DMS153 (cell line): ENCODE results near the gene TMEM39B.
A peak's percentile ranks its signal among the peaks of the same experiment; 100 is the strongest.
"Not testable (repeated sequence)": the region's sequence is repeated elsewhere in the genome, so short reads cannot be mapped to it uniquely, and the experiment has no call there.

Experiments used
- DNase-seq: peaks from one replicate; lab custom pipeline; 2025; lab: John Stamatoyannopoulos, UW

Gene TMEM39B

DNA sequence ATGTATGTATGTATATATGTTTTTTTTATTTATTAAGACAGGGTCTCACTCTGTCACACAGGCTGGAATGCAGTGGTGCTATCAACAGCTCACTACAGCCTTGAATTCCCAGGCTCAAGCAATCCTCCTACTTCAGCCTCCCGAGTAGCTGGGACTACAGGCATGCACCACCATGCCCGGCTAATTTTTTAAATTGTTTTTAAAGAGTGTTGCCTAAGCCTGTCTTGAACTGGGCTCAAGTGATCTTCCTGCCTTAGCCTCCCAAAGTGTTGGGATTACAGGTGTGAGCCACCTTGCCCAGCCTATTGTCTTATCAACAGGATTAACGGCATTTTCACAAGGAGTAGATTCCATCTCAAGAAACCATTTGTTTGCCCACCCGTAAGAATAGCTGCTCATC is 40.7 kb downstream of the TMEM39B start:
- not testable (repeated sequence) for DNase-seq

DNA sequence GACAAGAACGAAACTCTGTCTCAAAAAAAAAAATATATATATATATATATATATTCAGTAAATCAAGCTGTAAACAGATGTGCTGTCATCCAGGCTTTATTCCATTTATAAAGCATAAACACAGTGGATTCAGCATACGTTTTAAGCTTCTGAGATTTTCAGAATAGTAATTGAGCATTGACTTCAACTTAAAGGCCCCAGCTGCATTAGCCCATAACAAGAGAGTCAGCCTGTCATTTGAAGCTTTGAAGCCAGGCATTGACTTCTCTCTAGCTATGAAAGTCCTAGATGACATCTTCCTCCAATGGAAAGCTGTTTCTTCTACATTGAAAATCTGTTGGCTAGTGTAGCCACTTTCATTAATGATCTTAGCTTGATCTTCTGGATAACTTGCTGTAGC is 41.7 kb downstream of the TMEM39B start:
- DNase-seq = no peak

- no peak for DNase-seq
Observed at GRCh38 chr1:32115496-32115895, 42.8 kb downstream of the TMEM39B start.

- DNase-seq = no peak
Observed at GRCh38 chr1:32116531-32116930, 43.8 kb downstream of the TMEM39B start.

GRCh38 chr1:32122151-32122550 is 49.4 kb downstream of the TMEM39B start:
- DNase-seq = no peak

DNA sequence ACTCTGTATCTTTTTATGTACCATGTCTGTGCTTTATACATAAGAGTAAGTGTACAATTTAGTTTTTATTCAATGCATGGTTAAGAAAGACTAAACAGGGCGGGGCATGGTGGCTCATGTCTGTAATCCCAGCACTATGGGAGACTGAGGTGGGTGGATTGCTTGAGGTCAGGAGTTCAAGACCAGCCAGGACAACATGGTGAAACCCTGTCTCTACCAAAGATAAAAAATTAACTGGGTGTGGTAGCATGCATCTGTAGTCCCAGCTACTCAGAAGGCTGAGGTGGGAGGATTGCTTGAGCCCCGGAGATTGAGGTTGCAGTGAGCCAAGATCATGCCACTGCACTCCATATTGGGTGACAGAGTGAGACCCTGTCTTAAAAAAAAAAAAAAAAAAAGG is 50.6 kb downstream of the TMEM39B start:
- DNase-seq = not testable (repeated sequence)

DNA sequence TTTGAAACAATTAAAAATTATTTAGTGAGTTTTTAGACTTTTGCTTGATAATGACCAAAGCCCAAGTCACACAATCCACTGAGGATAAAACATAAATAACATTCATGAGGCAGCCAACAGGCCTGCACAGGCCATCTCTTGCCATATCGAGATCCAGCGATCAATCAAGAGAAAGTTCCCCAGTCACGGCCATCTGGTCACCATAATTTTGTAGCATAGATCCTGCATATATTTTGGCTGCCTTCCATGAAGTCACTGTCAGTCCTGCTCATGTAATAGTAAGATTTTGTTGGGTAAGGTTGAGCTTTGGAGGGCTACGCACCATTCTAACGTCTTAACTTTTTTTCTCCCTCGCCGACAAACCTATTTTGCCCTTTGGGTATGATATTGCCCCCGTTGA is 52.6 kb downstream of the TMEM39B start:
- no peak for DNase-seq

DNA sequence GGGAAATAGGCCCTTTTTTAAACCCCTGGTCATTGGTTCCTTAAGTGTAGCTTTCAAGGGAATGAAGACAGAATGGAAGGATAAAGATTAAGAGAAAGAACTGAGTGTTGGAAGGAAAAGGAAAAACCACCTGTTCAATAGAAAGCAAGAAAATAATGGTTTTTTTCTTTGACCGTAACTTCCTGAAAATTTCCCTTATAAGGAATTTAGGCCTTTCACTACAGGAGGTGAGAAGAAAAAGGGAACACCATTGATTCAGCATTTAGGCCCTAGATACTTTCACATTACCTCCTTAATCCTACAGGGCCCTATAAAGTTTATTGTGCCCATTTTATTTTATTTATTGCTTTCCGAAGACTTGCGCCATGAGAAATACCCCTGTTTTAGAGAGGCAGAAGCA is 54.0 kb downstream of the TMEM39B start:
- DNase-seq = no peak

GRCh38 chr1:32127409-32128198 is 54.9 kb downstream of the TMEM39B start:
- DNase-seq = no peak

DNA sequence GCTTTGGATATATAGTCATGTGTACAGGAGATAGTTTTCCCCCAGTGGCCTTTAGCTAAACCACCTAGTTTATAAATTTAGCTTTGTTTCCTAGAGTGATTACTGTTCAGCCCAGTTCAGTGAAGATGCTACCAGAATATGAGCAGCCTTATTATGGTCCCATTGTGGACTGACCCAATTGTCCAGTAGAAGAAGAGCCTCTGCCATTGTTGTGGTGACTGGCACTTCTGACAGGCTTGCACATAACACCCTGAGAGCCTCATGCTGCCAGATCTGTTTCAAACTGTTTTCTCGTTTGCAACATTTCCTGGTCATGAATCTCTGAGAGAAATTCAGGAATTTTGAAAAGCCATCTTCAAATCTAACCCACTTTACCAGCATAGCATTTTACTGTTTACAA is 55.7 kb downstream of the TMEM39B start:
- no peak for DNase-seq

- no peak for DNase-seq
Observed at GRCh38 chr1:32128964-32129363, 56.2 kb downstream of the TMEM39B start.

DNA sequence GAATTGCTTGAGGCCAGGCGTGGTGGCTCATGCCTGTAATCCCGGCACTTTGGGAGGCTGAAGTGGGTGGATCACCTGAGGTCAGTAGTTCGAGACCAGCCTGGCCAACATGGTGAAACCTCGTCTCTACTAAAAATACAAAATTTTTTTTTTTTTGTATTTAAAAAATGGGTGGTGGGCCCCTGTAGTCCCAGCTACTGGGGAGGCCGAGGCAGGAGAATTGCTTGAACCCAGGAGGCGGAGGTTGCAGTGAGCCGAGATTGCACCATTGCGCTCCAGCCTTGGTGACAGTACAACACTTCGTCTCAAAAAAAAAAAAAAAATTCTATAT is 61.2 kb downstream of the TMEM39B start:
- DNase-seq = not testable (repeated sequence)

DNA sequence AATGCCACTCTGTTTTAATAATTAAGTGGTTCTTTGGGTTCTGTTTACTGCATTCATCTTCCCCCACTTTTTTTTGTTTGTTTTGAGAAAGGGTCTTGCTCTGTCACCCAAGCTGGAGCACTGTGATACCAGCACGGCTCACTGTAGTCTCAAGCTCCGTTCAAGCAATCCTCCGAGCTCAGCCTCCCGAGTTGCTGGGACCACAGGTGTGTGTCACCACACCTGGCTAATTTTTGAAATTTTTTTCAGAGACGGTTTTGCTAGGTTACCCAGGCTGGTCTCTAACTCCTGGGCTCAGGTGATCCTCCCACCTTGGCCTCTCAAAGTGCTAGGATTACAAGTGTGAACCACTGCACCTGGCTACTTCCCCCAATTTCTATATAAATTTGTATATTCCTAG is 64.4 kb downstream of the TMEM39B start:
- no peak for DNase-seq

GRCh38 chr1:32138965-32139364 is 66.2 kb downstream of the TMEM39B start:
- DNase-seq = peak; percentile 34

- DNase-seq = peak; percentile 83
Observed at GRCh38 chr1:32142446-32143301, 69.9 kb downstream of the TMEM39B start.

DNA sequence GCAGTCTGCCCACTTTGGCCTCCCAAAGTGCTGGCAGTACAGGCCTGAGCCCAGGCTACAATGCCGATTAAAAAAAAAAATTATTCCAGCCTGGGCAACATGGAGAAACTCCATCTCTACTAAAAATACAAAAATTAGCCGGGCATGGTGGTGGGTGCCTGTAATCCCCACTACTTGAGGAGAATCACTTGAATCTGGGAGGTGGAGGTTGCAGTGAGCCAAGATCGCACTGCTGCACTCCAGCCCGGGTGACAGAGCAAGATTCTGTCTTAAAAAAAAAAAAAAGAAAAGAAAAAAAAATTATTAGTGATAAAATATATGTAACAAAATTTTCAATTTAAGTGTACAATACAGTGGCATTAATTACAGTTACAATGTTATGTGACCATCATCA is 70.6 kb downstream of the TMEM39B start:
- DNase-seq = not testable (repeated sequence)

DNA sequence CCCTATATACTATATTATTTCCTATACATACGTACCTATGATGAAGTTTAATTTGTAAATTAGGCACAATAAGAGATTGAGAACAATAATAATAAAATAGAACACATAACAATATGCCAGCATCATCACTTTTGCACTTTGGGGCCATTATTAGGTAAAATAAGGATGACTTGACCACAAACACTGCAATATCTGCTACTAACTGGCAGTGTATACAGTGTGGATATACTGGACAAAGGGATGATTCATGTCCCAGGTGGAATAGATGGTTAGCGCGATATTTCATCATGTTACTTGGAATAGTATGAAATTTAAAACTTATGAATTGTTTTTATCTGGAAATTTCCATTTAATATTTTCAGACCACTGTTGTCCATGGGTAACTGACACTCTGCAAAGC is 71.3 kb downstream of the TMEM39B start:
- no peak for DNase-seq

DNA sequence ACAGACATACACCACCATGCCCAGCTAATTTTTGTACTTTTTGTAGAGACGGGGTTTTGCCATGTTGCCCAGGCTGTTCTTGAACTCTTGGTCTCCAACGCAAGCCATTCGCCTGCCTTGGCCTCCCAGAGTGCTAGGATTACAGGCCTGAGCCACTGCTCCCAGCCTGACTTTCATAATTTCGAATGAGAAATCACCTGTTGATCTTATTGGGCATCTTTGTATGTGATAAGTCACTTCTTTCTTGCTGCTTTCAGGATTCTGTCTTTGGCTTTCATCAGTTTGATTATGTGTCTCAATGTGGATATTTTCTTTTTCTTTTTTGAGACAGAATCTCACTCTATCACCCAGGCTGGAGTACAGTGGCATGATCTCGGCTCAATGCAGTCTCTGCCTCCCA is 75.1 kb downstream of the TMEM39B start:
- DNase-seq = not testable (repeated sequence)

DNA sequence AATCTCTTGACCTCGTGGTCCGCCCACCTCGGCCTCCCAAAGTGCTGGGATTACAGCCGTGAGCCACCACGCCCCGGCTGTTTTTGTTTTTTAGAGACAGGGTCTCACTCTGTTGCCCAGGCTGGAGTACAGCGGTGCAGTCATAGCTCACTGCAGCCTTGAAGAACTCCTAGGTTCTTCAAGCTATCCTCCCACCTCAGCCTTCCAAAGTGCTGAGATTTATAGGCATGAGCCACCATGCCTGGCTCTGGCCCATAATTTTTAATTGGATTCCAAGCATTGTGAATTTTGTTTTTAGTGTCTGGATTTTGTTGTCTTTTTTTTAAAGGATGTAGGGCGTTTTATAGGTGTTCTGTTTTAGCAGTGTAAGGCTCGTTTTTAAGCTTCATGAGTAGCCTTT is 78.1 kb downstream of the TMEM39B start:
- no peak for DNase-seq

GRCh38 chr1:32151319-32151787 is 78.6 kb downstream of the TMEM39B start:
- DNase-seq = no peak
